Measurements from ENCODE around the gene CAPG. TPM values are rescaled to one million over a fixed set of nuclear protein-coding genes. Genes with fewer than 3 reads are reported as not detected.

The CAPG gene
- total RNA-seq, 2 donors from 2014 or later = 80.7 to 96.1 TPM

DNA sequence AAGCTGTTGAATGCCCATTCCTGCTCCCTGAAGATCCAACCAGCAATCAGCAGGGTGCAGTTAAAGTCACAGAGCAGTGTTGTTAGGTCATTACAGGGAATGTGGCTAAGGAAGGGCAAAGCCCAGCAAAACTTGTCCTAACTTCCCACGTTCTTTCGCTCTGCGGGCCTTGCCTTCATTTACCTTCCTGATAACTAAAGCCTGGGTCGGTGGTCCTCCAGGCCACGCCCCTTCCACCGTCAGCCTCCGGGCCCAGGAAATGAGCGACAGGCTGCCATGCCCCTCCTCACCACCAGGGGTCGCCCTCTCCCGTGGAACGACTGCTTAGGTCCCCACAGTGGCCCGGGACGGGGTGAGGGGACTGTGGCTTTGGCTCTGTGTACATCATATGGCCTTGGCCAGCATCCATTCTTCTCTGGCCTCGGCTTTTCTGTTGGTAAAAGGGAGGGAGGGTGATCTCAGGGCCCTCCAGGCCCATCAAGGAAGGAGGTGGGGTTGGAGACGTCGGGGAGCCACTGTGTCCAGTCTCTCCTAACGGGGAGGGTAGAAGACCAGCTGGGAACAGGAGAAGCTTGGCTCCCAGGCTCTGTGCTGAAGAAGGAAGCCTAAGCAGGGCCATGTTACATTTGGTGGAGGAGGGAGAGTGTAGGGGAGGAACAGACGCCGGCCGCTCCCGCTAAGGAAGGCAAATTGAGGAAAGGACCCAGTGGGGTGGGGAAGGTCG, 10.5 kb upstream of the CAPG start:
- Histone ChIP-seq H3K4me1 (replicated peaks) (peaks cover 25% of the 10 kb centered on the region), H3K27ac (peak overlapping the region; percentile 90), H3K4me3 (no peak overlapping the region), H3K27me3 (replicated peaks; ENCODE audit: insufficient read depth) (no peaks in the 10 kb centered on the region), H3K9me3 (no peaks in the 10 kb centered on the region), H3K36me3 (no peaks in the 10 kb centered on the region)
- 15% methylated on average over 21 of the region's 22 CpGs for WGBS
- intact Hi-C loops (cut with DNase I) = loop anchor here (2.0 kb wide), 1 partner anchor 132 kb away; no protein-coding TSS in a partner anchor
- TF ChIP-seq, protein P1, sequence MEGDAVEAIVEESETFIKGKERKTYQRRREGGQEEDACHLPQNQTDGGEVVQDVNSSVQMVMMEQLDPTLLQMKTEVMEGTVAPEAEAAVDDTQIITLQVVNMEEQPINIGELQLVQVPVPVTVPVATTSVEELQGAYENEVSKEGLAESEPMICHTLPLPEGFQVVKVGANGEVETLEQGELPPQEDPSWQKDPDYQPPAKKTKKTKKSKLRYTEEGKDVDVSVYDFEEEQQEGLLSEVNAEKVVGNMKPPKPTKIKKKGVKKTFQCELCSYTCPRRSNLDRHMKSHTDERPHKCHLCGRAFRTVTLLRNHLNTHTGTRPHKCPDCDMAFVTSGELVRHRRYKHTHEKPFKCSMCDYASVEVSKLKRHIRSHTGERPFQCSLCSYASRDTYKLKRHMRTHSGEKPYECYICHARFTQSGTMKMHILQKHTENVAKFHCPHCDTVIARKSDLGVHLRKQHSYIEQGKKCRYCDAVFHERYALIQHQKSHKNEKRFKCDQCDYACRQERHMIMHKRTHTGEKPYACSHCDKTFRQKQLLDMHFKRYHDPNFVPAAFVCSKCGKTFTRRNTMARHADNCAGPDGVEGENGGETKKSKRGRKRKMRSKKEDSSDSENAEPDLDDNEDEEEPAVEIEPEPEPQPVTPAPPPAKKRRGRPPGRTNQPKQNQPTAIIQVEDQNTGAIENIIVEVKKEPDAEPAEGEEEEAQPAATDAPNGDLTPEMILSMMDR (IDR thresholded peaks at IDR 0.05) = peak; percentile 100
- TF ChIP-seq POLR2AphosphoS5 (IDR thresholded peaks at IDR 0.05) (peak; percentile 79), POLR2A (IDR thresholded peaks at IDR 0.05) (no peak)
- peak; percentile 79 for DNase-seq (ENCODE audit: low spot score)

DNA sequence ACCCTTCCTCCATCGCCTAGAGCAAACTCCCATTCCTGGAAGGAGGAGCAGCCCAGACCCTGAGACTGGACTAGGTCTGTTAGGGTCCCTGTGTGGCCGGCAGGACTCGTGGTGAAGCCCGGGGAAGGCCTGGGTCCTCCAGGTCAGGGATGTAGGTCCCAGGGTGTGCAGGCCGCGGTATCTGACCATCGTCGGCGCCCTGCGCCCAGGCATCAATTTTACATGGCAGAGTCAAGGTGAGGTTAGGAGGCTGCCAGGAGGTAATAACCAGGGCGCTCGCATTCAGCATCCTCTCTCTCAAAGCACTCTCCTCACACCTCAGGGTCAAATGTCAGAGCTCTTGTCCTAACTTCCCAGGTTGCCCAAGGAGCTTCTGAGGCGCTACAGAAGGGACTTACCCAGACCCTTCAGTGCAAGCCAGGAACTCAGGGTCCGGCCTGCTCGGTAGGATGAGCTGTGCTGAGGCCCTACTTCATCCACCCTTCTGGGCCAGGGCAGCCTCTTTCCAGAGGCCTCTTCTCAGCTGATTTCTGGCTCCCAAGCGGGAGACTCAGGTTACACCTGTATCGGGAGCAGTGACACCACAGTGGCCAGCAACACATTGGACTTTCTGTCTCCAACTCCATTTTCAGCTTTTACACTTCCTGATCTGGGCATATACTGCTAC, 9.0 kb upstream of the CAPG start:
- peaks cover 25% of the 10 kb centered on the region for H3K4me1 ChIP-seq (replicated peaks)
- H3K27ac ChIP-seq = peak overlapping the region; percentile 89
- H3K4me3 ChIP-seq = peak overlapping the region; percentile 52 to 57
- TF ChIP-seq POLR2AphosphoS5 (IDR thresholded peaks at IDR 0.05) (no peak), POLR2A (IDR thresholded peaks at IDR 0.05) (no peak)
- TF ChIP-seq, protein P1 (IDR thresholded peaks at IDR 0.05) = no peak
- no peaks in the 10 kb centered on the region for H3K9me3 ChIP-seq
- DNase-seq (ENCODE audit: low spot score) = no peak
- no peaks in the 10 kb centered on the region for H3K36me3 ChIP-seq
- H3K27me3 ChIP-seq (replicated peaks; ENCODE audit: insufficient read depth) = no peaks in the 10 kb centered on the region
- intact Hi-C loops (cut with DNase I) = loop anchor here (5.0 kb wide), 1 partner anchor 188 kb away; no protein-coding TSS in a partner anchor
- 54% methylated on average over 16 of the region's 17 CpGs for WGBS

DNA sequence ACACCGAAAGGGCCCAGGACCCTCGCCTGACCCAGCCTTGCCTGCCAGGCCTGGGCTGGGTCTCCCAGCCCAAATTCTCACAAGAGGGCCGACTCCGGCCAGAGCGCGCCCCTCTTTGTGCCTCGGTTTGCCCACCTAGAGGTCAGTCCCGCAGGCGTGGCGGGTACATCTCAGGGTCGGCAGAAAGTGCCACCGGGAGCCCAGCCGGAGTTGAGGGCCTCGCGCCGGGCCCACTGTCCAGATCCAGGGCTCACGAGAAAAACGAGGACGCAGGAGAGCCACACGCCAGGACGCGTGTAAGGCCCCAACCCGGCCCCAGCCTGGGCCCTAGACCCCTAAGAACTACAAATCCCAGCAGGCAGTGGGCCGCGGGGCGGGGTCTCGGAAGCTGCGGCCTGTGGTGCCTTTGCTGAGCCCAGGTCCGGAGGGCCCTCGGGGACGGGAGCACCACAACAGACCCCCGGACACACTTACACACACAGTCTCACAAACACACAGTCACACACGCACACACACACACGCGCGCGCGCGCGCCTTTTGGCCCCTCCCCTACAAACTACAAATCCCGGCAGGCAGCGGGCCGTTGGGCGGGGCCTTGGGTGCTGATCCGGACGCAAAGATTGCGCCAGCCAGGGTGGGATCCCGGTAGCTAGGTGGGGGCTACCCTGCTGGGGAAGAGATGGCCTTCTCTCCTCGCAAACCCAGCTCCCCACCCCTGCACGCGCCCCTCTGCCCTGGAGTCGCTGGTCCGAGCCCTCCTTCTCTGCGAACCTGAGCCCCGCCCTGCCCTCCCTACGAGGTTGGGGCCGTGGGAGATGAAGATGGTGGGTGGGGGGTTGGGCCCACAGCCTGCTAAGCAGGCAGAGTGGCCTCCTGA, 8.2 kb upstream of the CAPG start, which contains the start of gene SH2D6:
SH2D6 (plus strand) TSS at position 583 of the 877 bp plus-strand sequence. CDS start 10,752 bp downstream, outside the sequence.
- 16% methylated on average over 57 of the region's 57 CpGs for WGBS
- DNase-seq (ENCODE audit: low spot score) = peak; percentile 73
- Histone ChIP-seq H3K9me3 (no peaks in the 10 kb centered on the region), H3K4me3 (peak within 1 kb of the TSS; percentile 52 to 57), H3K4me1 (replicated peaks) (peaks cover 25% of the 10 kb centered on the region), H3K27ac (peak within 1 kb of the TSS; percentile 89), H3K27me3 (replicated peaks; ENCODE audit: insufficient read depth) (no peaks in the 10 kb centered on the region), H3K36me3 (no peaks in the 10 kb centered on the region)
- TF ChIP-seq POLR2A (IDR thresholded peaks at IDR 0.05) = peak; percentile 63
- TF ChIP-seq, protein P1 (IDR thresholded peaks at IDR 0.05) = no peak
- peak; percentile 77 for TF ChIP-seq POLR2AphosphoS5 (IDR thresholded peaks at IDR 0.05)
- intact Hi-C loops (cut with DNase I) = loop anchor here (5.0 kb wide), 1 partner anchor 189 kb away; no protein-coding TSS in a partner anchor

DNA sequence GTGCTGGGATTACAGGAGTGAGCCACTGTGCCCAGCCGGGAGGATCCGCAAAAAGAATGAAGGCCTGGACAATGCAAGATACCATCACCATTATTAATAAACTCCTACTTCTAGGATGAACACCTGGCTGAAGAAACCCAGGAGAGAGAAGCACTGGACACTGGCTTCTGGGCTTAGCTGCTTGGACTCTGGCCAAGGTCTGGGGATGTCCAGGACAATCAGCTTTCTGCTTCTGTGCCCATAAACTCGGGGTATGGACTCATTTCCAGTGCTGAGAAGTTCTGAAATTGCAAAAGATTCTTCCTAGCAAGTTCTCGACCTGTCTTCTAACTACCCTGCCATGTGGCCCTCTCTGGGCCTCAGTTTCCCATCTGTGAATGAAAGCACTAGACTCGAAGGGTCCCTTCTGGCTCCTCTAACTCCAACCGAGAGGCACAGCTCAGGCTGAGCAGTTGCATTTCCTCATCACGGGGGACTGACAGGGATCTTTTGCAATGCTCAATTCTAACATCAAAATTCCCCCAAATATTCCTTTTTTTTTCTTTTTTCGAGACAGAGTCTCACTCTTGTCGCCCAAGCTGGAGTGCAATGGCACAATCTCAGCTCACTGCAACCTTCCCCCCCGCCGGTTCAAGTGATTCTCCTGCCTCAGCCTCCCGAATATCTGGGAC, 5.9 kb upstream of the CAPG start:
- Histone ChIP-seq H3K36me3 (no peaks in the 10 kb centered on the region), H3K9me3 (no peaks in the 10 kb centered on the region), H3K4me3 (no peak overlapping the region), H3K27me3 (replicated peaks; ENCODE audit: insufficient read depth) (no peaks in the 10 kb centered on the region), H3K4me1 (replicated peaks) (peaks cover 19% of the 10 kb centered on the region), H3K27ac (no peak overlapping the region)
- intact Hi-C loops (cut with DNase I) = loop anchor here (5.0 kb wide), 1 partner anchor 191 kb away; no protein-coding TSS in a partner anchor
- 80% methylated on average over 12 of the region's 12 CpGs for WGBS
- TF ChIP-seq, protein P1 (IDR thresholded peaks at IDR 0.05) = no peak
- TF ChIP-seq POLR2AphosphoS5 (IDR thresholded peaks at IDR 0.05) (no peak), POLR2A (IDR thresholded peaks at IDR 0.05) (no peak)
- DNase-seq (ENCODE audit: low spot score) = no peak
